Frontal cortex (tissue), 4 donors: ENCODE measurements around the gene EIF3D. TPM values are rescaled to one million over a fixed set of nuclear protein-coding genes. Genes with fewer than 3 reads are reported as not detected.

Source experiments
- DNase-seq, 2 donors: peaks; one replicate each; pipeline ENCODE4 v3.0.0; 2012; ENCODE audit warnings: low spot score in 2 of 2
- FAIRE-seq: peaks from 2 replicates; lab custom pipeline; 2012; peaks lifted over from hg19 to GRCh38; lab: Jason Lieb, UNC
- total RNA-seq: library from RNA; depleted of rRNA; stranded (reverse); fragments of >200 nt; gene quantifications from one replicate; pipeline ENCODE4 v1.2.3, GENCODE V29; 2014
- donor health status: control.
- donor health status: control.
- donor health status: control.

Gene EIF3D
- total RNA-seq: 205 TPM

- no peak for FAIRE-seq
- DNase-seq: peak; percentile 67 to 85
Observed at GRCh38 chr22:36528795-36529751, at the start of gene EIF3D. Gene EIF3D (minus strand): TSS chr22:36529166. CDS start chr22:36526121, 3,045 bp downstream.

- DNase-seq: no peak
- FAIRE-seq: no peak
Observed at GRCh38 chr22:36578619-36579018, 49.7 kb upstream of the EIF3D start.

GRCh38 chr22:36577019-36577418 is 48.1 kb upstream of the EIF3D start:
- no peak for DNase-seq

GRCh38 chr22:36574728-36575127 is 45.8 kb upstream of the EIF3D start:
- DNase-seq (no peak), FAIRE-seq (no peak)

More at GRCh38 chr22:36577019-36577418, 48.1 kb upstream of the EIF3D start:
- no peak for FAIRE-seq

- FAIRE-seq: no peak
Observed at GRCh38 chr22:36573815-36574363, 44.9 kb upstream of the EIF3D start.

GRCh38 chr22:36571991-36572390 is 43.0 kb upstream of the EIF3D start:
- DNase-seq (no peak), FAIRE-seq (no peak)

More at GRCh38 chr22:36573815-36574363, 44.9 kb upstream of the EIF3D start:
- DNase-seq: no peak

- no peak for FAIRE-seq
- no peak for DNase-seq
Observed at GRCh38 chr22:36569999-36570398, 41.0 kb upstream of the EIF3D start.

GRCh38 chr22:36568846-36569245 is 39.9 kb upstream of the EIF3D start:
- DNase-seq (no peak), FAIRE-seq (no peak)

GRCh38 chr22:36566720-36567119 is 37.8 kb upstream of the EIF3D start:
- DNase-seq: no peak
- FAIRE-seq: no peak

GRCh38 chr22:36565686-36566085 is 36.7 kb upstream of the EIF3D start:
- DNase-seq: peak in 1 of 2 donors; percentile 33
- no peak for FAIRE-seq

- DNase-seq: no peak
- FAIRE-seq: no peak
Observed at GRCh38 chr22:36565159-36565507, 36.2 kb upstream of the EIF3D start.

- DNase-seq: no peak
- no peak for FAIRE-seq
Observed at GRCh38 chr22:36564422-36565158, 35.6 kb upstream of the EIF3D start.

GRCh38 chr22:36563898-36564297 is 34.9 kb upstream of the EIF3D start:
- FAIRE-seq: peak; percentile 94
- DNase-seq: no peak

GRCh38 chr22:36563444-36563843 is 34.5 kb upstream of the EIF3D start:
- no peak for FAIRE-seq

GRCh38 chr22:36563001-36563400 is 34.0 kb upstream of the EIF3D start:
- FAIRE-seq (no peak), DNase-seq (no peak)

More at GRCh38 chr22:36563444-36563843, 34.5 kb upstream of the EIF3D start:
- DNase-seq: no peak

- no peak for FAIRE-seq
- no peak for DNase-seq
Observed at GRCh38 chr22:36562261-36562835, 33.4 kb upstream of the EIF3D start.

GRCh38 chr22:36561291-36561811 is 32.4 kb upstream of the EIF3D start:
- FAIRE-seq: no peak
- no peak for DNase-seq

GRCh38 chr22:36560001-36560400 is 31.0 kb upstream of the EIF3D start:
- DNase-seq (no peak), FAIRE-seq (no peak)

GRCh38 chr22:36554098-36554497 is 25.1 kb upstream of the EIF3D start:
- no peak for DNase-seq
- no peak for FAIRE-seq

- no peak for FAIRE-seq
- DNase-seq: no peak
Observed at GRCh38 chr22:36552289-36552688, 23.3 kb upstream of the EIF3D start.
